HepG2 (cell line): Measurements from ENCODE around the gene XPR1. TPM values are rescaled to one million over a fixed set of nuclear protein-coding genes. Genes with fewer than 3 reads are reported as not detected.

Experiments used
- ATAC-seq: fragments of 200-7000 bp; cut with Tn5 transposase; 3 replicates; pipeline ENCODE4 v1.9.1; 2020; ENCODE audit warnings: mild to moderate bottlenecking, moderate library complexity
- BruUV-seq: library from RNA; stranded (reverse); fragments of 400-500 nt; replicated peaks from 2 replicates; lab custom pipeline; 2021; lab: Mats Ljungman, UMichigan
- CTCF ChIA-PET: fragments of 300-600 bp; formaldehyde crosslinking; extraction: SDS; loops from one replicate; lab custom pipeline; 2021; ENCODE audit warnings: low total read pairs, inconsistent platforms, low intra/inter-chr PET ratio; lab: Yijun Ruan, JAX
- POLR2A ChIA-PET: fragments of 350-600 bp; sonication (Branson Sonifier 250); formaldehyde crosslinking; loops from one replicate; lab custom pipeline; 2020; ENCODE audit warnings: antibody characterized with exemption, inconsistent platforms; lab: Yijun Ruan, JAX
- DNase-seq: peaks from one replicate; pipeline ENCODE4 v3.0.0-alpha.2; 2015; ENCODE audit warnings: low spot score
- FAIRE-seq: peaks from 3 replicates; lab custom pipeline; 2011; peaks lifted over from hg19 to GRCh38; lab: Jason Lieb, UNC
- H2AFZ ChIP-seq: one replicate; pipeline ENCODE4 v1.6.1; 2011; ENCODE audit warnings: low read length, inconsistent platforms
- H3K27ac ChIP-seq: fragments of 300-600 bp; 3 replicates; pipeline ENCODE4 v1.8.0; 2011; ENCODE audit warnings: mixed run types, mild to moderate bottlenecking, mixed read lengths, low read length, inconsistent platforms; ENCODE audit not compliant: insufficient read depth; ENCODE audit errors: extremely low read length
- H3K27me3 ChIP-seq, 2 experiments: fragments of 200-600 bp in 1 of 2; 2 replicates in 1 of 2; 3 replicates in 1 of 2; pipeline versions ENCODE4 v1.6.0 to v1.8.0; 2011; ENCODE audit warnings: low read length in 2 of 2, mild to moderate bottlenecking in 2 of 2, moderate library complexity in 2 of 2, inconsistent platforms in 1 of 2; ENCODE audit not compliant: insufficient read depth in 2 of 2, control insufficient read depth in 1 of 2
- H3K36me3 ChIP-seq, 2 experiments: fragments of 200-600 bp in 1 of 2; replicated peaks in 1 of 2; 2 replicates in 1 of 2; 3 replicates in 1 of 2; pipeline versions ENCODE4 v1.5.1 to v1.8.0; 2011; ENCODE audit warnings: low read length in 2 of 2, inconsistent platforms in 1 of 2; ENCODE audit not compliant: insufficient read depth in 2 of 2, control insufficient read depth in 1 of 2
- H3K4me1 ChIP-seq: 2 replicates; pipeline ENCODE4 v1.5.1; 2012; ENCODE audit warnings: low read length, inconsistent platforms; ENCODE audit not compliant: insufficient read depth
- H3K4me2 ChIP-seq: 2 replicates; pipeline ENCODE4 v1.6.0; 2011; ENCODE audit warnings: low read depth, low read length, inconsistent platforms
- H3K4me3 ChIP-seq, 3 experiments: fragments of 200-600 bp in 1 of 3; sonication (generic), shearing (Covaris generic) in 1 of 3; replicated peaks in 1 of 3; 2 replicates each; pipeline ENCODE4 v1.5.1; 2011 to 2016; ENCODE audit warnings: low read length in 3 of 3, inconsistent platforms in 2 of 3, low read depth in 2 of 3, mild to moderate bottlenecking in 2 of 3, control low read depth in 1 of 3, mixed read lengths in 1 of 3; ENCODE audit not compliant: insufficient read depth in 1 of 3
- H3K79me2 ChIP-seq: one replicate; pipeline ENCODE4 v1.6.1; 2011; ENCODE audit warnings: low read length, inconsistent platforms; ENCODE audit not compliant: insufficient read depth
- H3K9ac ChIP-seq: 2 replicates; pipeline ENCODE4 v1.6.0; 2011; ENCODE audit warnings: mild to moderate bottlenecking, low read depth, low read length, inconsistent platforms; ENCODE audit not compliant: insufficient read depth
- H3K9me3 ChIP-seq: 2 replicates; pipeline ENCODE4 v1.5.1; 2012; ENCODE audit warnings: mild to moderate bottlenecking, low read length
- H4K20me1 ChIP-seq: 2 replicates; pipeline ENCODE4 v1.6.0; 2011; ENCODE audit warnings: inconsistent platforms, mild to moderate bottlenecking, low read length, moderate library complexity; ENCODE audit not compliant: insufficient read depth
- JDP2 ChIP-seq: sonication (generic); formaldehyde crosslinking; IDR thresholded peaks from 2 replicates; pipeline ENCODE4 v1.8.1; 2022; ENCODE audit warnings: missing genetic modification reagents, borderline replicate concordance
- REXO4 ChIP-seq: sonication (generic); formaldehyde crosslinking; IDR thresholded peaks from 2 replicates; pipeline ENCODE4 v1.8.0; 2022; ENCODE audit warnings: missing genetic modification reagents, mild to moderate bottlenecking, borderline replicate concordance
- ZFP36L1 ChIP-seq: sonication (generic); formaldehyde crosslinking; IDR thresholded peaks from 2 replicates; pipeline ENCODE4 v1.8.0; 2022; ENCODE audit warnings: mild to moderate bottlenecking, missing genetic modification reagents, moderate library complexity
- ZNF296 ChIP-seq: sonication (generic); formaldehyde crosslinking; conservative IDR thresholded peaks from 2 replicates; pipeline ENCODE4 v1.5.0; 2020; ENCODE audit warnings: mild to moderate bottlenecking, missing genetic modification reagents
- ZNF329 ChIP-seq: sonication (generic); formaldehyde crosslinking; IDR thresholded peaks from 2 replicates; pipeline ENCODE4 v1.9.0; 2021; ENCODE audit warnings: low read depth, mild to moderate bottlenecking, missing genetic modification reagents
- ZNF619 ChIP-seq: sonication (generic); formaldehyde crosslinking; IDR thresholded peaks from 2 replicates; pipeline ENCODE4 v1.4.0; 2020; ENCODE audit warnings: mild to moderate bottlenecking, missing genetic modification reagents
- WGBS: methylation state at CpG from one replicate; pipeline ENCODE4 v1.1.6; 2017; ENCODE audit warnings: low lambda C conversion rate; 5-methylcytosine and 5-hydroxymethylcytosine counted together
- in situ Hi-C: cut with HindIII; loops from 2 replicates; pipeline ENCODE4 v1.10.0; 2017; ENCODE audit warnings: low pct_unique_long_range_greater_than_20kb; ENCODE audit not compliant: extremely low pct_ligation_motif_present
- intact Hi-C: fragments of 100-400 bp; cut with micrococcal nuclease; formaldehyde crosslinking; loops from one replicate; pipeline ENCODE4 v1.10.0; 2022; ENCODE audit not compliant: unreplicated experiment
- polyA plus RNA-seq, 8 experiments: library from polyadenylated mRNA; depleted of rRNA in 3 of 8; stranded (reverse) in 7 of 8; unstranded in 1 of 8; fragments of >200 nt; fragmentation: Illumina TruSeq in 4 of 8; extraction: Trizol in 4 of 8; gene quantifications; 2 replicates each; pipeline versions ENCODE4 v1.2.1 to v1.2.3, GENCODE V29; 2011 to 2016; ENCODE audit warnings: low read depth in 4 of 8, missing spikeins in 1 of 8, mixed read lengths in 1 of 8; ENCODE audit not compliant: insufficient read depth in 1 of 8
- total RNA-seq, 5 experiments: library from RNA; depleted of rRNA; stranded (reverse); fragments of >200 nt; fragmentation: Illumina TruSeq; extraction: Trizol; gene quantifications; 2 replicates each; pipeline ENCODE4 v1.2.3, GENCODE V29; 2016; ENCODE audit warnings: low read depth in 1 of 5
- TF ChIP-seq, protein P1 (sequence below): sonication (generic); formaldehyde crosslinking; IDR thresholded peaks from 2 replicates; pipeline ENCODE4 v1.5.0; 2020; ENCODE audit warnings: missing genetic modification reagents
- TF ChIP-seq, protein P2 (sequence below): sonication (generic); formaldehyde crosslinking; IDR thresholded peaks from 2 replicates; pipeline ENCODE4 v1.5.0; 2020; ENCODE audit warnings: missing genetic modification reagents

XPR1 gene
- total and polyA plus RNA-seq, 2 of the 13 experiments (the other 11 are each of a cell fraction or from before 2014, with no cell fraction given), result 22.3 to 23.6 TPM

DNA sequence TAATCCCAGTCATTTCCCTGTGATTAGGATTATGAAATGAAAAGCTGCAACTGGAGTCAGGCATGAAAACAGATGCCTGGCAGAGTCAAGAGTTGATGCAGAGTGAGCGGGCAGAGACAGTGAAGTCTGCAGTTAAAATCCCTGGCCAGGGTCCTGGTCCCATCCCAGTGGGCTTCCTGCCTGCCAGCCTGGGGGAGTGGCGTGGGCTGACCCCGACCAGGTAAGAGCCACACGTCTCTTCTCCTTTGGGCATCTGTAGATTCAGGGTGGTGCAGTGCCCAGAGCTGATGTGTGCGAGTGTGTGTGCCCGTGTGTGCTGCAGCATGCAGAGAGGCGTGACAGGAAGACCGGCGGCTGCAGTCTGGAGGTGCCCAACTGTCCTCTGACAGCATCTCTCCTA is 274.7 kb downstream of the XPR1 start:
- in situ Hi-C loops, result no loop called here
- CTCF ChIA-PET, result no interaction called here

DNA sequence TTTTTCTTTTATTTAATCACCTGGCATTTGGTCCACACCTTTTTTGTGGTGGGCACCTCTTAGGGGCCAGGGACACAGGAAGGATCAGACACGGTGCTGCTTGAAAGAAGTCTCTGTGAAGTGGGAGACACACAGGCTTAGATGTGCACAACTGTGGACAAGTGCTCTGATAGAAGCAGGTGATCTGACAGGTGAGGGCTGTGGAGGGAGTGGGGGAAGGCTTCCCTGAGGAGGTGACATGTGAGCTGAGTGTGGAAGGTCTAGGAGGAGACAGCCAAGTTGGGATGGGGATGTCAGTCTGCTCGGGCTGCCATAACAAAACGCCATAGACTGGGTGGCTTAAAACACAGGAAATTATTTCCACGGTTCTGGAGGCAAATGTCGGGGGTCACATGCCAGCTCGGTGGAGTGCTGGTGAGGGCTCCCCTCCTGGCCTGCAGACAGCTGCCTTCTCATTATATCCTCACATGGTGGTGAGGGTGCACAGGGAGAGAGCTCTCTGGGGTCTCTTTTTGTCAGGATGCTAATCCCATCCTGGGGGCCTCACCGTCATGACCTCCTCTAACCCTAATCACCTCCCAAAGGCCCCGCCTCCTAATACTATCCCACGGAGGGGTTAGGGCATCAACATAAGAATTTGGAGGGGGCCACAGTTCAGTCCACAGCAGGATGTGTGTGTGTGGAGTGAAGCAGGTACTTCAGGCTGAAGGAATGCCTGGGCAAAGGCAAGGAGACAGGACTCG is 275.7 kb downstream of the XPR1 start:
- peaks cover 0 to 3% of the 10 kb centered on the region in 2 experiments; a peak in 1 of 5 replicates for H3K27me3 ChIP-seq
- 63% methylated on average over 8 of the region's 10 CpGs for WGBS
- intact Hi-C loops (no loop called here), in situ Hi-C loops (no loop called here)
- no peak for FAIRE-seq
- H3K4me2 ChIP-seq, result no peak overlapping the region
- no peaks in the 10 kb centered on the region for H3K79me2 ChIP-seq
- no peaks in the 10 kb centered on the region for H3K9me3 ChIP-seq
- no peak for ATAC-seq
- H3K36me3 ChIP-seq, result no peaks in the 10 kb centered on the region
- no peak overlapping the region for H3K9ac ChIP-seq
- no peak overlapping the region for H2AFZ ChIP-seq
- H3K4me1 ChIP-seq, result peaks cover 12% of the 10 kb centered on the region
- H3K4me3 ChIP-seq, result no peak overlapping the region
- POLR2A ChIA-PET, result interaction anchor here (0.7 kb wide), 1 partner anchor 405 kb away, joined by 3 read pairs; the partner anchor contains the start of gene ACBD6
- no peak for TF ChIP-seq REXO4 (CRISPR knock-in tag)
- no peak for TF ChIP-seq ZNF619
- TF ChIP-seq, protein P1, sequence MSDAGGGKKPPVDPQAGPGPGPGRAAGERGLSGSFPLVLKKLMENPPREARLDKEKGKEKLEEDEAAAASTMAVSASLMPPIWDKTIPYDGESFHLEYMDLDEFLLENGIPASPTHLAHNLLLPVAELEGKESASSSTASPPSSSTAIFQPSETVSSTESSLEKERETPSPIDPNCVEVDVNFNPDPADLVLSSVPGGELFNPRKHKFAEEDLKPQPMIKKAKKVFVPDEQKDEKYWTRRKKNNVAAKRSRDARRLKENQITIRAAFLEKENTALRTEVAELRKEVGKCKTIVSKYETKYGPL (CRISPR knock-in tag), result no peak
- no peak for TF ChIP-seq ZFP36L1 (CRISPR knock-in tag)
- no peak for TF ChIP-seq JDP2 (CRISPR knock-in tag)
- CTCF ChIA-PET, result no interaction called here
- no peaks in the 10 kb centered on the region for H4K20me1 ChIP-seq
- no peak for DNase-seq
- BruUV-seq, result no TSS peak
- H3K27ac ChIP-seq, result no peak overlapping the region

More for the DNA sequence above, 274.7 kb downstream of the XPR1 start:
- Histone ChIP-seq H3K4me1 (peaks cover 12% of the 10 kb centered on the region), H3K36me3 (no peaks in the 10 kb centered on the region), H3K9me3 (no peaks in the 10 kb centered on the region), H4K20me1 (no peaks in the 10 kb centered on the region), H3K4me2 (no peak overlapping the region), H3K27me3 (0 out of 5 replicates have a peak, but pooled peaks cover 0 to 3% of the 10 kb centered on the region in 2 experiments), H2AFZ (no peak overlapping the region), H3K9ac (no peak overlapping the region), H3K79me2 (no peaks in the 10 kb centered on the region), H3K27ac (no peak overlapping the region), H3K4me3 (no peak overlapping the region)
- FAIRE-seq, result no peak
- POLR2A ChIA-PET, result interaction anchor here (0.7 kb wide), 1 partner anchor 404 kb away, joined by 3 read pairs; the partner anchor contains the start of gene ACBD6
- ATAC-seq, result no peak
- BruUV-seq, result no TSS peak
- intact Hi-C loops, result no loop called here
- 65% methylated on average over 7 of the region's 9 CpGs for WGBS
- TF ChIP-seq, protein P2, sequence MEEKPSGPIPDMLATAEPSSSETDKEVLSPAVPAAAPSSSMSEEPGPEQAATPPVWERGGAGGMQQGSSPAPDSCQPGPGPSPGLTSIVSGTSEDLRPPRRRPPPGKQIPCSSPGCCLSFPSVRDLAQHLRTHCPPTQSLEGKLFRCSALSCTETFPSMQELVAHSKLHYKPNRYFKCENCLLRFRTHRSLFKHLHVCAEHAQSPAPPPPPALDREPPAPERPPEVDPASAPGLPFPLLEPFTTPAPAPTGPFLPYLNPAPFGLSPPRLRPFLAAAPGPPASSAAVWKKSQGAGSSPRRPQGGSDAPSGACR (CRISPR knock-in tag), result no peak
- no peak for TF ChIP-seq ZNF329 (CRISPR knock-in tag)
- TF ChIP-seq ZNF296 (CRISPR knock-in tag), result no peak
- DNase-seq, result no peak
